ENCODE measurements around the gene SENP5.

SENP5 gene

DNA sequence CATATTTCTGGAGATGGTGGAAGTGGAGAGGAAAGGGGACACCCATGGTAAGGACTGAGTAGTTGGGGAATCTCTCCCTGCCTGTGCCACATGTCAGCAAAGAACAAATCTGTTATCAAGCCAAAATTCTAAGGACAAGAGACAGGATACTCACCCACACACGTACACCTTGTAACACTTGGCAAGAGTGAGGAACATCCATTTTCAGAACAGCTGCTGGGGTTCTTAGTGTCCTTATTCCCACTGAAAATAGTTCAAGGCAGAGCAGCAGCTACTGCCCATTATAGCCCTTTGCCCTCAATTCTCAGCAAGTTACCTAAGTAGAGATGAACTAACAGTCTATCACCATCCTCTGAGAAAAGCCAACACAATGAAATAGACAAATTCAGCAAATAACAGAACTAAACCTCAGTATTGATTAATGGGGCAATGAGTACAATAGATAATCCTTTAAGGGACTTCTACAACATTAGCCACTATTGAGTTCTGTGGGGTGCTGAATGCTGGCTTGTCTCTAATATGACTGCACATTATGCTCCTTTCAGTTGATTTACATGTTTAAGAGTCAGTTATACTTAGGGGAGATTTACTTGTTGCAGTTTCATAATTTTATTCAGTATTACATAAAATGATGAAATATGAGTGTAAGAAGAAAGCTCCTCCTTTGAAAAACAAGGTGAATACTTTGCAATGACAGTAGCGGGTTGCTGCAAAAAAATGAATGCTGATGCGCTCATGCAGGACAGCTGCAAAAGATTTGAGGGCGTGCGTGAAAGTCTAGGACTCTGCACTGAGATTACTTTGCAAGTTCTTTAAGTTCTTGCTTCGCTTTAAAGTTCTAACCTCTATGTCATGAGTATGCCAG lies 22.4 kb downstream of the SENP5 start:
- DNase-seq: no peak

DNA sequence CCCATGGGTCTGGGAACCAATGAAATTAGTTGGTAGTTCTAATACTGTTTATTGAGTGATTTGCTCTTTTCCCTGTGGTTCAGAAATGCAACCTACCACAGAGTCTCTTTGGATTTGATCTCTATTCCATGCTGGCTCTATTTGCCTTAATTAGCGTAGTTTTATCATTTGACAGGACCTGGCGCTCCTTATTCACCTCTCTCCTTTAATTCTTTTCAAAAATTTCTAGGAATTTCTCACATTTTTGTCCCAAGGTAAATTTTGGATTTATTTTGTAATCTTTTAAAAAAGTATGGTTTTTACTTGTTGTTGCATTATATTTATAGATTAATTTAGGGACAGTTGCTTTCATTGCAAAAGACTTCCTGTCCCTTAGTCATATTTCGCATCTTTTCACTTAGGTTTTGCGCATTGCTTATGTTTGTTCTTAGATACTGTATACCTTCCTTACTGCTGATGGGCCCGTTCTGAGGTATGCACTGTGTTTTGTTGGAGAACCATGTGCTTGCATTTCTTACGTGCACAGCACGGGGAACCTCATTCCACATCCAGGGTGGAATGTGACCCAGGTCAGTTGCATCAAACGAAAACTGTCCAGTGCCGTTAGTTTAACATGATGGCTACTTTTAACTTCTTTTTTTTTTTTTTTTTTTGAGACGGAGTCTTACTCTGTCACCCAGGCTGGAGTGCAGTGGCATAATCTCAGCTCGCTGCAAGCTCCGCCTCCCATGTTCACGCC lies 27.0 kb downstream of the SENP5 start:
- DNase-seq: no peak

GRCh38 chr3:196896229-196896628 lies 28.5 kb downstream of the SENP5 start:
- DNase-seq: no peak

- no peak for DNase-seq
Measured at GRCh38 chr3:196901768-196902167, 34.0 kb downstream of the SENP5 start.

GRCh38 chr3:196902296-196902695 lies 34.6 kb downstream of the SENP5 start:
- DNase-seq: no peak

DNA sequence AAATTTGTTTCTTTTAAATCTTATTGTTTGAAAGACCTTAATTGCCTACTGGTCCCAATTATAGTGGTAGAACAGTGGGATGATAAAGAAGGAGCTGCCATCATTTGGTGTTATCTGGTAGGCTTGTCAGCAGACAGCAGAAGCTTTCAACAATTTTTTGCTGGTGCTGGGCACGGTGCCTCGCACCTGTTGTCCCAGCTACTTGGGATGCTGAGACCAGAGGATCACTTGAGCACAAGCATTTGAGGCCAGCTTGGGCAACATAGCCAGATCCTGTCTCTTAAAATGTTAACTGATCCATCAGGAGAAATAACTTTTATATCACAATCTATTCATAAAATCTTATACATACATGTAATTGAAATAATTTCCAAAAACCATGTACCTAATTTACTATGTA lies 36.0 kb downstream of the SENP5 start:
- no peak for DNase-seq

DNA sequence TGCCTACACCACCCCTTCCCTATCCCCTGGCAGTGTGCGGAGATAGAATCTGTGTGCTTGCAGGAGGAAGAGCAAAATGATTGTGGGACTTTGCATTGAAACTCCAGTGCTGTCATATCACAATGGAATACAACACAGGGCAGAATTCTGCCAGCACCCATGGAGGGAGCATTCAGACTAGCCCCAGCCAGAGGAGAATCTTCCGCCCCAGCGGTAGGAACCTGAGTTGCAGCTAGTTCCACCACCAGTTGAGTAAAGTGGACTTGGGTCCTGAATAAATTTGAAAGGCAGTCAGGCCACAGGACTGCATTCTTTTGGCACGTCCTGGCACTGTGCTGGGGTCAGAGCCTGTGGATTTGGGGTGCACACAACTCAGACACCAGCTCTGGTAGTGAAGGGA lies 47.1 kb downstream of the SENP5 start:
- no peak for DNase-seq

DNA sequence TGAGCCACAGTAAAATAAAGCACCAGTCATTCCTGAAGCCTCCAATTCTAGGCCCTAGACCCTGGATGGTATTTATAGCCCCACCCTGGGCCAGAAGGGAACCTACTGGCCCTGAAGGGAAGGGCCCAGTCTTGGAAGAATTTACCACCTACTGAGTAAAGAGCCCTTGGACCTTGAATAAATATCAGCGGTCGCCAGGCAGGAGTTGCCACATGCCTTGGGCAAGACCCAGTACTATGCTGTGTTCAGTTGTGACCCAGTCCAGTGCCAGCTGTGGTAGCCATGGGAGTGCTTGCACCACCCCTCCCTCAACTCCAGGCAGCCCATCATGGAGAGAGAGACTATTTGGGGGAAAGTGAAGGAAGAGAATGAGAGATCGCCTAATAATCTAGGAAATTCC lies 47.7 kb downstream of the SENP5 start:
- DNase-seq: no peak

DNA sequence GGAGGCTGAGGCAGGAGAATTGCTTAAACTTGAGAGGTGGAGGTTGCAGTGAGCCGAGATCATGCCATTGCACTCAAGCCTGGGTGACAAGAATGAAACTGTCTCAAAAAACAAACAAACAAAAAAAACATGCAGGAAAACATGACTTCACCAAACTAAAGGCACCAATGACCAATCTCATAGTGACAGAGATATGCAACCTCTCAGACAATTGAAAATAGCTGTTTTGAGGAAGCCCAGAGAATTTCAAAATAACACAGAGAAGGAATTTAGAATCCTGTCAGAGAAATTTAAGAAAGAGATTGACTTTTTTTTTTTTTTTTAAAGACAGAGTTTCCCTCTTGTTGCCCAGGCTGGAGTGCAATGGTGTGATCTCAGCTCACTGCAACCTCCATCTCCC lies 48.5 kb downstream of the SENP5 start:
- DNase-seq: no peak

GRCh38 chr3:196916995-196917394 lies 49.3 kb downstream of the SENP5 start:
- no peak for DNase-seq

GRCh38 chr3:196918968-196919367 lies 51.2 kb downstream of the SENP5 start:
- no peak for DNase-seq

- DNase-seq: no peak
Measured at GRCh38 chr3:196920733-196921132, 53.0 kb downstream of the SENP5 start.

- no peak for DNase-seq
Measured at GRCh38 chr3:196927571-196928453, 60.1 kb downstream of the SENP5 start.

- DNase-seq: no peak
Measured at GRCh38 chr3:196931157-196931556, 63.4 kb downstream of the SENP5 start.

DNA sequence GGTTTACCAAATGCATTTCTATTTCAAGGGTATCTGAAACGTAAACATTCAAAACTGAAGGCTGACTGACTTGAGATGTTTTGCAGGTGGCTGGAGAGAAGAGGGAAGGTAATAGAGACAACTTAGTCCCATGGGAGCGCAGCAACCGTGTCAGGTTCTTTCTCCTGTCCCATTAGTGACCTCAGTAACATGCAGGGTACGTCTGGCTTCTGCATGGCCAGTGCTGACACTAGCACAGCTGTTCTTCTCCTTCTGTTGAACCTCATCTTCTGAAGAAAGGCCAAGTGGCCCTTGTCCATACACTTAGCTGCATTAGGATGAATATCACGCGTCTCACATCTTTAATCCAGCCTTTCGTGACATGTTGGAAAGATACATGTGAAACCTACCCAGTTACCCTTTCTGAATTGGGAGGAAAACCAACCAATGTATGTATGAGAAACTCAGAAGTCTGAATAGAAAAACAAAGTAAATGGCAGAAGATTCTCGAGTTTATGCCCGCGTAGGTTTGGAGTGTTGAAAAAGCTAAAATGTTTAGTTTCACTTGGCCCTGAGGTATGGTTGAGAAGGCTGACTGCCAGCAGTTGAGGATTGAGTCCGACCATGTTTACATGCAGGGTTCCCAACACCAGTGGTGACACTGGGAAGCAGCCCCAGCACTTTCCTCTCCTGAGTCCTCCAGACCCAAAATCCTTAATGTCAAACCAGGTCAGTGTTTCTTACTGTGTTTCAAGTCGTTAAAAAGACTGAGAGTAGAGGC lies 64.3 kb downstream of the SENP5 start:
- DNase-seq: no peak

GRCh38 chr3:196932600-196932999 lies 64.9 kb downstream of the SENP5 start:
- no peak for DNase-seq

GRCh38 chr3:196936288-196936687 lies 68.6 kb downstream of the SENP5 start:
- no peak for DNase-seq

GRCh38 chr3:196938124-196938523 lies 70.4 kb downstream of the SENP5 start:
- DNase-seq: no peak

GRCh38 chr3:196938576-196938975 lies 70.9 kb downstream of the SENP5 start:
- no peak for DNase-seq

DNA sequence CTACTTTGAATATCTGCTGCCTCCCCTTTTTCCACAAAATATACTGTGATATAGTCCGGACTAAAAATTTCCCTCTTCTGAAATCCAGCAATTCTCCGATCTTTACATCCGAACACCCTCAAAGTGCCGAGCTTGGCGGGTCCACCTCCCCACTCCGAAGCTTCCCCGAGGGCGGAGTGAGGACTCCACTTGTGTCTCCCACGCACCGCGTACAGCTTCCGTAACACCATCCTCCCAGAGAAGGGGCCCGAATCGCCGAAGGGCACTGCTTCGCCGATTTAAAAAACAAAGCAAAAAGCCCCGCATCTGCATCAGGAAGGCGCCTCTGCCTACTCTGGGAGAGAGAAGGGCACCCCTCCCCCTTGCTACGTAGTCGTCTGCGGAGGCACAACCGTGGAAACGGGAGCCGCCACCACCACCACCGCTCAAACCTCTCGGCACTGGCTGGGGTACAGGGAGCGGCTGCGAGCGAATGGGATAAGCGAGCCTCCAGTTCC lies 74.1 kb downstream of the SENP5 start:
- peak; percentile 67 for DNase-seq

DNA sequence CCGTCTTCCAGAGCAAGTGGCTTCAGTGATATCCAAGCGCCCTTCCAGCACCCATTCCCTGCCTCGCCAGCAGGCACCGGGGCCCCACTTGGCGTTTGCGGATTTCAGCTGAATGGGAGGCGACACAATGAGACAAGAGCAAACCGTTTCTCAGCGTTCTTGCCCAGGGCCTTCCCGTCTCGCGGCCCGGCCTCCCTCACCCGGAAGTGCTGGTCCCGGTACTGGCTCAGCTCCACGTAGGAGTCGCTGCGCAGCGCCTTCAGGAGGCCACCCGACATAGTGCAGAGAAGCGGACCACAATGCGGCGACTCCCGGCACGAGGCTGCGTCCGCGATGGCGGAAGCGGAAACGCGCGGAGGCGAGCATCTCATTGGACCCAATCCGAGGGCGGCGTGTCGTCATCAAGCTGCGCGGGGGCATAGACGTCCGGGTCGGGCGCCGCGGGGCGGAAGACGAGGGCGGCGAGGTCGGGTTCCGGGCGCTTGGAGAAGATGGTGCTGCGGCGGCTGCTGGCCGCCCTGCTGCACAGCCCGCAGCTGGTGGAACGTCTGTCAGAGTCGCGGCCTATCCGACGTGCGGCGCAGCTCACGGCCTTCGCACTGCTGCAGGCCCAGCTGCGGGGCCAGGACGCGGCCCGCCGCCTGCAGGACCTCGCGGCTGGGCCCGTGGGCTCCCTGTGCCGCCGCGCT lies 74.7 kb downstream of the SENP5 start, which contains the start of gene NCBP2:
Gene NCBP2, minus strand, starts transcription at position 303 of the 689 bp plus-strand sequence. Its CDS starts 25 bp downstream, at position 278.
- DNase-seq: peak; percentile 100

GRCh38 chr3:196942915-196943277 lies 75.2 kb downstream of the SENP5 start:
- DNase-seq: no peak

Data from activated CD8-positive, alpha-beta memory T cell treated with anti-CD3 and anti-CD28 coated beads, Interleukin-2, amount 50 U/mL, for 4 hours (primary cell).